ENCODE results near the gene PIK3AP1. TPM values are rescaled to one million over a fixed set of nuclear protein-coding genes. Genes with fewer than 3 reads are reported as not detected.
A peak's percentile ranks its signal among the peaks of the same experiment; 100 is the strongest.

The PIK3AP1 gene
- total RNA-seq, 1 experiment from 2014 or later, result 4.3 TPM

GRCh38 chr10:96570511-96570910 lies 149.8 kb downstream of the PIK3AP1 start (continued):
- no peak for TF ChIP-seq TEAD4 (CRISPR knock-in tag; IDR thresholded peaks at IDR 0.05)
- no peak for TF ChIP-seq IRF2 (CRISPR knock-in tag; IDR thresholded peaks at IDR 0.05; ENCODE audit: borderline replicate concordance, low read depth)

GRCh38 chr10:96568402-96568801 lies 151.9 kb downstream of the PIK3AP1 start:
- H3K36me3 Mint-ChIP-seq, result peaks cover 24% of the 10 kb centered on the region
- DNase-seq (ENCODE audit: low spot score) (no peak), ATAC-seq (no peak)
- H3K4me1 Mint-ChIP-seq, result peaks cover 50% of the 10 kb centered on the region
- ChIA-PET CTCF (no interaction called here), POLR2A (no interaction called here)
- H3K27me3 Mint-ChIP-seq (ENCODE audit: low read depth), result no peaks in the 10 kb centered on the region
- H3K27ac Mint-ChIP-seq, result peak overlapping the region; percentile 86; the same call in 1 of the 2 replicates
- H3K9me3 Mint-ChIP-seq, result no peaks in the 10 kb centered on the region
- H3K4me3 Mint-ChIP-seq, result no peak overlapping the region
- TF ChIP-seq FOXP4 (CRISPR knock-in tag; IDR thresholded peaks at IDR 0.05) (no peak), E2F1 (CRISPR knock-in tag; IDR thresholded peaks at IDR 0.05) (no peak), PREB (CRISPR knock-in tag; IDR thresholded peaks at IDR 0.05; ENCODE audit: borderline replicate concordance) (no peak), CBFB (CRISPR knock-in tag; IDR thresholded peaks at IDR 0.05; ENCODE audit: low read depth) (no peak), GRHL2 (CRISPR knock-in tag; IDR thresholded peaks at IDR 0.05; ENCODE audit: insufficient replicate concordance, severe bottlenecking) (no peak), ZNF423 (CRISPR knock-in tag; IDR thresholded peaks at IDR 0.05) (no peak), ZNF263 (CRISPR knock-in tag; IDR thresholded peaks at IDR 0.05; ENCODE audit: low read depth) (no peak), CDX4 (CRISPR knock-in tag; IDR thresholded peaks at IDR 0.05; ENCODE audit: borderline replicate concordance) (no peak), STAT6 (CRISPR knock-in tag; conservative IDR thresholded peaks at IDR 0.05; ENCODE audit: low read depth) (no peak), NFYB (CRISPR knock-in tag; conservative IDR thresholded peaks at IDR 0.05; ENCODE audit: low read depth) (no peak), USF1 (CRISPR knock-in tag; IDR thresholded peaks at IDR 0.05) (no peak), CREM (CRISPR knock-in tag; IDR thresholded peaks at IDR 0.05) (no peak), ZNF396 (CRISPR knock-in tag; IDR thresholded peaks at IDR 0.05; ENCODE audit: borderline replicate concordance) (no peak)

GRCh38 chr10:96565774-96566173 lies 154.5 kb downstream of the PIK3AP1 start:
- Mint-ChIP-seq H3K27ac (no peak overlapping the region), H3K4me3 (no peak overlapping the region), H3K9me3 (no peaks in the 10 kb centered on the region), H3K36me3 (peaks cover 38% of the 10 kb centered on the region), H3K27me3 (ENCODE audit: low read depth) (no peaks in the 10 kb centered on the region), H3K4me1 (peaks cover 34% of the 10 kb centered on the region)
- CTCF ChIA-PET, result no interaction called here
- DNase-seq (ENCODE audit: low spot score) (no peak), ATAC-seq (no peak)
- POLR2A ChIA-PET, result no interaction called here
- TF ChIP-seq TEAD1 (CRISPR knock-in tag; IDR thresholded peaks at IDR 0.05), result no peak
- TF ChIP-seq JUN (CRISPR knock-in tag; IDR thresholded peaks at IDR 0.05), result no peak
- no peak for TF ChIP-seq ERG (CRISPR knock-in tag; IDR thresholded peaks at IDR 0.05)
- no peak for TF ChIP-seq ARID4B (CRISPR knock-in tag; IDR thresholded peaks at IDR 0.05; ENCODE audit: borderline replicate concordance)
- TF ChIP-seq TEAD4 (CRISPR knock-in tag; IDR thresholded peaks at IDR 0.05), result no peak
- no peak for TF ChIP-seq NR2C2 (CRISPR knock-in tag; IDR thresholded peaks at IDR 0.05)
